Neural crest cell (in vitro differentiated cells): Measurements from ENCODE around the gene ABCA13. TPM values are rescaled to one million over a fixed set of nuclear protein-coding genes. Genes with fewer than 3 reads are reported as not detected.

Experiments
- DNase-seq: peaks from one replicate; pipeline ENCODE4 v3.0.0; 2021; ENCODE audit warnings: low read depth, mixed read lengths, low spot score
- H3K27ac Mint-ChIP-seq: one replicate; pipeline ENCODE4 v1.8.0; 2021; ENCODE audit warnings: mild to moderate bottlenecking, mixed read lengths; ENCODE audit not compliant: unreplicated experiment
- H3K27me3 Mint-ChIP-seq: 2 replicates; pipeline ENCODE4 v1.8.0; 2021; ENCODE audit warnings: low read depth, mild to moderate bottlenecking, mixed read lengths
- H3K36me3 Mint-ChIP-seq: 2 replicates; pipeline ENCODE4 v1.8.0; 2021; ENCODE audit warnings: low read depth, mild to moderate bottlenecking, mixed read lengths
- H3K4me1 Mint-ChIP-seq: 2 replicates; pipeline ENCODE4 v1.8.0; 2021; ENCODE audit warnings: mixed read lengths
- H3K4me3 Mint-ChIP-seq: one replicate; pipeline ENCODE4 v1.8.0; 2021; ENCODE audit warnings: mild to moderate bottlenecking, mixed read lengths
- H3K9me3 Mint-ChIP-seq: 2 replicates; pipeline ENCODE4 v1.8.0; 2021; ENCODE audit warnings: mixed read lengths
- total RNA-seq: library from RNA; stranded (reverse); gene quantifications from 2 replicates; pipeline ENCODE4 v1.2.1, GENCODE V29; 2021
- TF ChIP-seq, protein P1 (sequence below): fragments of 200-600 bp; sonication (generic); conservative IDR thresholded peaks from 2 replicates; pipeline ENCODE4 v1.5.0; 2021; ENCODE audit warnings: antibody characterized with exemption, mild to moderate bottlenecking

The ABCA13 gene
- total RNA-seq, 1 donor from 2014 or later: 0.89 TPM

DNA sequence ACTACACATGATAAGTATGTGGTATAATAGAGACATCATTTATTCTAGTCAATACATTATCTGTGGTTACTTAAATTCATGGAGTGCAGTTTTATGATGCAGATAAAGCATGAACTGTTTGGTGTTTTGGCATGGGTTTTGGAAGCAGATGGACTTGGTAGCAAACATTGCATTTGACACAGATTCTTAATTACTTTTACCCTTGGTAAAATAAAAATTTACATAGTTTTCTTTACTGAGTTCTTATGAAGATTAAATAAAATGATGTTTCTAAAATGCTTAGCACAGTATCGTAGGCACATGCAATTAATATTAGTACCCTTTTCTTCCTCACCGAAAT is 92.0 kb downstream of the ABCA13 start:
- H3K36me3 Mint-ChIP-seq: peaks cover 2% of the 10 kb centered on the region
- no peaks in the 10 kb centered on the region for H3K9me3 Mint-ChIP-seq
- no peaks in the 10 kb centered on the region for H3K4me1 Mint-ChIP-seq
- H3K27ac Mint-ChIP-seq: no peak overlapping the region
- no peaks in the 10 kb centered on the region for H3K27me3 Mint-ChIP-seq
- DNase-seq: no peak
- no peak overlapping the region for H3K4me3 Mint-ChIP-seq
- TF ChIP-seq, protein P1, sequence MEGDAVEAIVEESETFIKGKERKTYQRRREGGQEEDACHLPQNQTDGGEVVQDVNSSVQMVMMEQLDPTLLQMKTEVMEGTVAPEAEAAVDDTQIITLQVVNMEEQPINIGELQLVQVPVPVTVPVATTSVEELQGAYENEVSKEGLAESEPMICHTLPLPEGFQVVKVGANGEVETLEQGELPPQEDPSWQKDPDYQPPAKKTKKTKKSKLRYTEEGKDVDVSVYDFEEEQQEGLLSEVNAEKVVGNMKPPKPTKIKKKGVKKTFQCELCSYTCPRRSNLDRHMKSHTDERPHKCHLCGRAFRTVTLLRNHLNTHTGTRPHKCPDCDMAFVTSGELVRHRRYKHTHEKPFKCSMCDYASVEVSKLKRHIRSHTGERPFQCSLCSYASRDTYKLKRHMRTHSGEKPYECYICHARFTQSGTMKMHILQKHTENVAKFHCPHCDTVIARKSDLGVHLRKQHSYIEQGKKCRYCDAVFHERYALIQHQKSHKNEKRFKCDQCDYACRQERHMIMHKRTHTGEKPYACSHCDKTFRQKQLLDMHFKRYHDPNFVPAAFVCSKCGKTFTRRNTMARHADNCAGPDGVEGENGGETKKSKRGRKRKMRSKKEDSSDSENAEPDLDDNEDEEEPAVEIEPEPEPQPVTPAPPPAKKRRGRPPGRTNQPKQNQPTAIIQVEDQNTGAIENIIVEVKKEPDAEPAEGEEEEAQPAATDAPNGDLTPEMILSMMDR: no peak

DNA sequence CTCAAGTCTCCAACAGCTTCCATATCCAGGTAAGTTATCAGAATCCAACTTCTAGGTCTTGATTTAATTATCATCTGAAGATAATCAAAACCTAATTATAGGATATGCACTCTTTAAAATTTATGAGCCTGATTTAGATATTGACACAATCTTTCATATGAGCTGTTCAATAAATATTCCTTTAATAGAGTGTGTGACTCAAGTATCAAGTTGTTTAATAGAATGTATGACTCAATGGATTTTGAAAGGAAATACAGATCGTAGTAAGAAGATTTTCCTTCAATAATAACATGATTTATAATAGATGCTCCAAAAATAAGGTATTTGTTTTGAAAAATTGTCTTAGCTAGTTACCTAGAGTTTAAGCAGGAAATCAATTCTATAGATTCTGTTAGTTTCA is 97.8 kb downstream of the ABCA13 start:
- TF ChIP-seq, protein P1: no peak
- Mint-ChIP-seq H3K27ac (no peak overlapping the region), H3K27me3 (no peaks in the 10 kb centered on the region), H3K4me1 (no peaks in the 10 kb centered on the region), H3K36me3 (no peaks in the 10 kb centered on the region), H3K9me3 (no peaks in the 10 kb centered on the region), H3K4me3 (no peak overlapping the region)
- no peak for DNase-seq

DNA sequence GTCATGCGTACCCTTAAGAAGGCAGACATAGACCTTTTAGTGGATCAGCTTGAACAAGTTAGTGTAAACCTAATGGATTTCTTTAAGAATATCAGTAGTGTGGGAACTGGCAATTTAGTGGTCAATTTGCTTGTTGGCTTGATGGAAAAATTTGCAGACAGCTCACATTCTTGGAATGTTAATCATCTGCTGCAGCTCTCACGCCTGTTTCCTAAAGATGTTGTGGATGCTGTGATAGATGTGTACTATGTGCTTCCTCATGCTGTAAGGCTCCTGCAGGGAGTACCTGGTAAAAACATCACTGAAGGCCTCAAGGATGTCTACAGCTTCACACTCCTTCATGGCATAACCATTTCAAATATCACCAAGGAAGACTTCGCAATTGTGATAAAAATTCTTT is 103.4 kb downstream of the ABCA13 start:
- Mint-ChIP-seq H3K36me3 (no peaks in the 10 kb centered on the region), H3K27ac (no peak overlapping the region), H3K4me1 (peaks cover 6% of the 10 kb centered on the region), H3K27me3 (no peaks in the 10 kb centered on the region), H3K9me3 (no peaks in the 10 kb centered on the region), H3K4me3 (no peak overlapping the region)
- TF ChIP-seq, protein P1: no peak
- DNase-seq: no peak

DNA sequence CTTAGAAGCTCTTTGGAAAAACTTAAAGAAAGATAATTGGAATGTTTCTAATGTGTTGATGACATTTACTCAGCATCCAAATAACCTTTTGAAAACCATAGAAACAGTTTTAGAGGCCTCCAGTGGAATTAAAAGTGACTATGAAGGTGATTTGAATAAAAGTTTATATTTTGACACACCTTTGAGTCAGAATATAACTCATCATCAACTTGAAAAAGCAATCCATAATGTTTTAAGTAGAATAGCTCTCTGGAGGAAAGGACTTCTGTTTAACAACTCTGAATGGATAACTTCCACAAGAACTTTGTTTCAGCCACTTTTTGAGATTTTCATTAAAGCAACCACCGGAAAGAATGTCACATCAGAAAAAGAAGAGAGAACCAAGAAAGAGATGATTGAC is 108.2 kb downstream of the ABCA13 start:
- no peaks in the 10 kb centered on the region for H3K36me3 Mint-ChIP-seq
- no peak for DNase-seq
- peaks cover 6% of the 10 kb centered on the region for H3K4me1 Mint-ChIP-seq
- H3K9me3 Mint-ChIP-seq: peaks cover 4% of the 10 kb centered on the region
- no peak overlapping the region for H3K4me3 Mint-ChIP-seq
- no peaks in the 10 kb centered on the region for H3K27me3 Mint-ChIP-seq
- TF ChIP-seq, protein P1: no peak
- H3K27ac Mint-ChIP-seq: no peak overlapping the region

DNA sequence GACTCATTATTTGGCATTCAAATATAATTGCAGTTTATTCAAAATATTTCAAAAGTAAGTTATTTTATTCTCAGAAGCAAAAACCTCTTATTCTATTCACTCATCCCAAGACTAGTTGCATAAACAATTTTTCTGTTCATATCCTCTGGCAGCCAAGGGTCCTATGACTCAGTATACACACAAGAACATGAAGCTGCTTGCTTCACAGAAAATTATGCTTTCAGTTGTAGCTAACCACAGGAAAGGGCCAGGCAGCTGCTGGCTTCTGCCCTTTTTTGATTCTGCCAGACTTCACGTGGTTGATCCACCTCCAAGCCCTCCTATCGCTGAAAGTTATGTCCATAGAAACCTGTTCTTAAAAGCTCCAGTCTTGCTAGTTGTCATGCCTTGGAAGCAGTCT is 108.8 kb downstream of the ABCA13 start:
- DNase-seq: no peak
- Mint-ChIP-seq H3K4me1 (peaks cover 6% of the 10 kb centered on the region), H3K27me3 (no peaks in the 10 kb centered on the region), H3K4me3 (no peak overlapping the region), H3K9me3 (peaks cover 4% of the 10 kb centered on the region), H3K36me3 (no peaks in the 10 kb centered on the region), H3K27ac (no peak overlapping the region)
- TF ChIP-seq, protein P1: no peak

DNA sequence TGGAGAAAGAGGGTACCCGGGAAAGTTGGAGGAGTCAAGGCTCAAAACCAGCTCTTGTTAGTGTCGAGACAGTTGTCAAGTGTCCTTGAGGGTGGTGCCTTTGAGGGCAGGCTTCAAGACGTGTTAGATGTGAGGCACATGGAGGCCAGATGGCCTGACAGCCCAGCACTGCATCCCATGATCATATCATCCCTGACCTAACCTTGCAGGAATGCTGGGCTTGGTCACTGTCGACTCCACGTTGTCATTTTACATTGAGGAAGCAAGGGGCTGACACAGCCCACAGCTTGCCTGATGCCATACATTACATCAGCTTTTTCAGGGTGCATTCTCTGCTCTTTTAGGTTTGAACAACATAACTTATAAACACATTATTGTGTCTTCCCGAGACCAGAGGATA is 114.1 kb downstream of the ABCA13 start:
- TF ChIP-seq, protein P1: no peak
- Mint-ChIP-seq H3K27ac (peak overlapping the region; percentile 64), H3K9me3 (peaks cover 4% of the 10 kb centered on the region)

More for the DNA sequence above, 114.1 kb downstream of the ABCA13 start:
- H3K36me3 Mint-ChIP-seq: no peaks in the 10 kb centered on the region
- H3K27me3 Mint-ChIP-seq: no peaks in the 10 kb centered on the region
- DNase-seq: no peak
- H3K4me1 Mint-ChIP-seq: no peaks in the 10 kb centered on the region
- no peak overlapping the region for H3K4me3 Mint-ChIP-seq
